Neural cell (in vitro differentiated cells): ENCODE results near the gene TSPAN32. TPM values are rescaled to one million over a fixed set of nuclear protein-coding genes. Genes with fewer than 3 reads are reported as not detected.
"Not testable (repeated sequence)": the region's sequence is repeated elsewhere in the genome, so short reads cannot be mapped to it uniquely, and the experiment has no call there.

Experiments
- H2AFZ ChIP-seq: fragments of 200-600, 300-800 bp; sonication (generic), shearing (Covaris generic); 2 replicates; pipeline ENCODE4 v1.6.0; 2014; ENCODE audit warnings: low read depth, mild to moderate bottlenecking, antibody characterized with exemption, low read length, moderate library complexity
- H3F3A ChIP-seq: fragments of 200-600 bp; shearing (Covaris generic); 2 replicates; pipeline ENCODE4 v1.6.1; 2016; ENCODE audit warnings: mild to moderate bottlenecking, moderate library complexity, mixed read lengths, antibody characterized with exemption, low read length; ENCODE audit not compliant: insufficient read depth, poor library complexity, severe bottlenecking
- H3K27ac ChIP-seq: fragments of 200-600, 300-800 bp; sonication (generic), shearing (Covaris generic); 2 replicates; pipeline ENCODE4 v1.5.1; 2014; ENCODE audit warnings: mild to moderate bottlenecking, low read length, moderate library complexity
- H3K27me3 ChIP-seq: fragments of 300-800, 200-600 bp; sonication (generic), shearing (Covaris generic); 2 replicates; pipeline ENCODE4 v1.6.0; 2014; ENCODE audit warnings: mild to moderate bottlenecking, low read depth, low read length, moderate library complexity; ENCODE audit not compliant: insufficient read depth
- H3K36me3 ChIP-seq: fragments of 300-800, 200-600 bp; sonication (generic), shearing (Covaris generic); 2 replicates; pipeline ENCODE4 v1.5.1; 2014; ENCODE audit warnings: mild to moderate bottlenecking, antibody characterized with exemption, low read length, moderate library complexity; ENCODE audit not compliant: insufficient read depth
- H3K4me2 ChIP-seq: fragments of 300-800, 200-600 bp; sonication (generic), shearing (Covaris generic); 2 replicates; pipeline ENCODE4 v1.6.0; 2014; ENCODE audit warnings: mild to moderate bottlenecking, low read length
- H3K4me3 ChIP-seq: fragments of 300-800, 200-600 bp; sonication (generic), shearing (Covaris generic); 2 replicates; pipeline ENCODE4 v1.5.1; 2014; ENCODE audit warnings: mild to moderate bottlenecking, low read length, moderate library complexity
- H3K79me2 ChIP-seq: fragments of 200-600 bp; shearing (Covaris generic); replicated peaks from 2 replicates; pipeline ENCODE4 v1.6.0; 2014; ENCODE audit warnings: mild to moderate bottlenecking, low read length, moderate library complexity; ENCODE audit not compliant: insufficient read depth
- H3K9ac ChIP-seq: fragments of 300-800, 200-600 bp; sonication (generic), shearing (Covaris generic); 2 replicates; pipeline ENCODE4 v1.6.1; 2016; ENCODE audit warnings: mild to moderate bottlenecking, low read length, mixed read lengths
- H3K9me2 ChIP-seq: fragments of 200-600 bp; shearing (Covaris generic); 2 replicates; pipeline ENCODE4 v1.6.1; 2016; ENCODE audit warnings: mild to moderate bottlenecking, low read length, mixed read lengths; ENCODE audit not compliant: insufficient read depth
- H3K9me3 ChIP-seq: fragments of 200-600, 300-800 bp; sonication (generic), shearing (Covaris generic); 2 replicates; pipeline ENCODE4 v1.6.1; 2016; ENCODE audit warnings: mild to moderate bottlenecking, mixed run types, low read length, moderate library complexity, mixed read lengths
- H4K20me1 ChIP-seq: fragments of 200-600 bp; shearing (Covaris generic); 2 replicates; pipeline ENCODE4 v1.6.1; 2016; ENCODE audit warnings: mild to moderate bottlenecking, mixed run types; ENCODE audit not compliant: insufficient read depth
- CTCF ChIP-seq: fragments of 450-650 bp; IDR thresholded peaks from 2 replicates; pipeline ENCODE4 v1.5.1; 2014; ENCODE audit warnings: antibody characterized with exemption, mild to moderate bottlenecking, moderate library complexity; ENCODE audit not compliant: poor library complexity, severe bottlenecking
- EP300 ChIP-seq: fragments of 450-650 bp; conservative IDR thresholded peaks from 2 replicates; pipeline ENCODE4 v1.6.1; 2014; ENCODE audit warnings: antibody characterized with exemption, mild to moderate bottlenecking, moderate library complexity; ENCODE audit not compliant: poor library complexity, severe bottlenecking
- EZH2 ChIP-seq: fragments of 200-600, 300-800 bp; shearing (Covaris generic), sonication (generic); IDR thresholded peaks from 2 replicates; pipeline ENCODE4 v1.6.1; 2014; ENCODE audit warnings: antibody characterized with exemption, low read length, borderline replicate concordance, mild to moderate bottlenecking; ENCODE audit not compliant: insufficient read depth, poor library complexity, severe bottlenecking
- MXI1 ChIP-seq: fragments of 450-650 bp; conservative IDR thresholded peaks from 2 replicates; pipeline ENCODE4 v1.6.1; 2014; ENCODE audit warnings: antibody characterized with exemption, mild to moderate bottlenecking; ENCODE audit not compliant: poor library complexity, severe bottlenecking
- POLR2AphosphoS5 ChIP-seq: IDR thresholded peaks from 2 replicates; pipeline ENCODE4 v1.6.1; 2012
- RAD21 ChIP-seq: fragments of 450-650 bp; conservative IDR thresholded peaks from 2 replicates; pipeline ENCODE4 v1.6.1; 2014; ENCODE audit warnings: antibody characterized with exemption, mild to moderate bottlenecking, moderate library complexity
- REST ChIP-seq: IDR thresholded peaks from 2 replicates; pipeline ENCODE4 v1.6.1; 2012; ENCODE audit warnings: borderline replicate concordance
- SMC3 ChIP-seq: fragments of 450-650 bp; conservative IDR thresholded peaks from 2 replicates; pipeline ENCODE4 v1.6.1; 2014; ENCODE audit warnings: antibody characterized with exemption, mild to moderate bottlenecking, moderate library complexity; ENCODE audit not compliant: poor library complexity
- TAF1 ChIP-seq: IDR thresholded peaks from 2 replicates; pipeline ENCODE4 v1.6.1; 2012; ENCODE audit warnings: low read depth
- polyA plus RNA-seq: library from polyadenylated mRNA; depleted of rRNA; stranded (reverse); fragments of >200 nt; gene quantifications from 2 replicates; pipeline ENCODE4 v1.2.3, GENCODE V29; 2014

The TSPAN32 gene
- polyA plus RNA-seq, 1 donor from 2014 or later, result not detected

- Histone ChIP-seq H3K4me2 (no peak overlapping the region), H3K4me3 (no peak overlapping the region), H3K27me3 (peaks cover 3% of the 10 kb centered on the region), H3K27ac (no peak overlapping the region), H3K36me3 (no peaks in the 10 kb centered on the region), H3K79me2 (no peaks in the 10 kb centered on the region), H3K9me3 (no peaks in the 10 kb centered on the region), H4K20me1 (no peaks in the 10 kb centered on the region), H2AFZ (no peak overlapping the region), H3K9me2 (no peaks in the 10 kb centered on the region), H3K9ac (no peak overlapping the region), H3F3A (no peaks in the 10 kb centered on the region)
- TF ChIP-seq MXI1 (no peak), TAF1 (no peak), RAD21 (no peak), SMC3 (no peak), CTCF (no peak), EZH2 (no peak), EP300 (no peak), POLR2AphosphoS5 (no peak), REST (no peak)
These were observed 23.8 kb upstream of the TSPAN32 start for GRCh38 chr11:2277933-2278523.

- Histone ChIP-seq H3K27me3 (no peaks in the 10 kb centered on the region), H3K4me2 (no peak overlapping the region), H3F3A (no peaks in the 10 kb centered on the region), H3K79me2 (no peaks in the 10 kb centered on the region), H4K20me1 (no peaks in the 10 kb centered on the region), H3K27ac (no peak overlapping the region), H3K36me3 (no peaks in the 10 kb centered on the region), H3K4me3 (no peak overlapping the region), H2AFZ (no peak overlapping the region), H3K9ac (no peak overlapping the region), H3K9me2 (no peaks in the 10 kb centered on the region), H3K9me3 (no peaks in the 10 kb centered on the region)
- no peak for TF ChIP-seq TAF1
- TF ChIP-seq REST, result no peak
- TF ChIP-seq EZH2, result no peak
- TF ChIP-seq SMC3, result no peak
- no peak for TF ChIP-seq CTCF
- TF ChIP-seq EP300, result no peak
- no peak for TF ChIP-seq RAD21
- no peak for TF ChIP-seq MXI1
- no peak for TF ChIP-seq POLR2AphosphoS5
These were observed 21.6 kb upstream of the TSPAN32 start for GRCh38 chr11:2280208-2280607.

GRCh38 chr11:2286350-2286749 is 15.5 kb upstream of the TSPAN32 start:
- H3F3A ChIP-seq, H3K4me3 ChIP-seq, H2AFZ ChIP-seq, H4K20me1 ChIP-seq, H3K9me3 ChIP-seq, H3K79me2 ChIP-seq, H3K27ac ChIP-seq, H3K36me3 ChIP-seq, H3K9ac ChIP-seq, H3K27me3 ChIP-seq, H3K4me2 ChIP-seq, H3K9me2 ChIP-seq: not testable (repeated sequence)
